MM.1S (cell line): Measurements from ENCODE around the gene TSPYL6.

Experiments used
- DNase-seq: peaks from one replicate; pipeline ENCODE4 v3.0.0-alpha.2; 2015
- H2AFZ ChIP-seq: fragments of 300-600 bp; sonication (generic); 2 replicates; pipeline ENCODE4 v1.6.0; 2016; ENCODE audit warnings: antibody characterized with exemption, low read length
- H3F3A ChIP-seq: fragments of 300-600 bp; sonication (generic); 2 replicates; pipeline ENCODE4 v1.6.1; 2016; ENCODE audit warnings: mild to moderate bottlenecking, antibody characterized with exemption, low read length, moderate library complexity, mixed read lengths; ENCODE audit not compliant: insufficient read depth
- H3K27ac ChIP-seq: fragments of 300-600 bp; sonication (generic); 2 replicates; pipeline ENCODE4 v1.5.1; 2016; ENCODE audit warnings: mild to moderate bottlenecking, low read length
- H3K27me3 ChIP-seq: fragments of 300-600 bp; sonication (generic); replicated peaks from 2 replicates; pipeline ENCODE4 v1.6.0; 2016; ENCODE audit warnings: low read length; ENCODE audit not compliant: insufficient read depth
- H3K36me3 ChIP-seq: fragments of 300-600 bp; sonication (generic); replicated peaks from 2 replicates; pipeline ENCODE4 v1.6.1; 2016; ENCODE audit warnings: mild to moderate bottlenecking, low read length, mixed read lengths; ENCODE audit not compliant: insufficient read depth
- H3K4me1 ChIP-seq: fragments of 300-600 bp; sonication (generic); 2 replicates; pipeline ENCODE4 v1.6.1; 2016; ENCODE audit warnings: low read length, mixed read lengths
- H3K4me2 ChIP-seq: fragments of 300-600 bp; sonication (generic); 2 replicates; pipeline ENCODE4 v1.6.0; 2016; ENCODE audit warnings: low read depth, low read length
- H3K4me3 ChIP-seq: fragments of 300-600 bp; sonication (generic); 2 replicates; pipeline ENCODE4 v1.5.1; 2016; ENCODE audit warnings: low read length, mixed read lengths
- H3K79me2 ChIP-seq: fragments of 300-600 bp; sonication (generic); 2 replicates; pipeline ENCODE4 v1.6.1; 2016; ENCODE audit warnings: mixed run types, low read length, mixed read lengths
- H3K9ac ChIP-seq: fragments of 300-600 bp; sonication (generic); 2 replicates; pipeline ENCODE4 v1.6.1; 2016; ENCODE audit warnings: low read length, mixed read lengths
- H3K9me2 ChIP-seq: fragments of 300-600 bp; sonication (generic); replicated peaks from 2 replicates; pipeline ENCODE4 v1.6.1; 2016; ENCODE audit warnings: mild to moderate bottlenecking, low read length, mixed read lengths; ENCODE audit not compliant: insufficient read depth
- H3K9me3 ChIP-seq: fragments of 300-600 bp; sonication (generic); replicated peaks from 2 replicates; pipeline ENCODE4 v1.6.1; 2016; ENCODE audit warnings: mild to moderate bottlenecking, low read length, mixed read lengths; ENCODE audit not compliant: insufficient read depth
- H4K20me1 ChIP-seq: fragments of 300-600 bp; sonication (generic); 2 replicates; pipeline ENCODE4 v1.6.1; 2016; ENCODE audit warnings: mild to moderate bottlenecking, low read length, moderate library complexity, mixed read lengths; ENCODE audit not compliant: insufficient read depth
- CTCF ChIP-seq: fragments of 300-600 bp; sonication (generic); IDR thresholded peaks from 2 replicates; pipeline ENCODE4 v1.5.1; 2016; ENCODE audit warnings: antibody characterized with exemption, low read length, mixed read lengths
- EZH2 ChIP-seq: fragments of 300-600 bp; sonication (generic); optimal IDR thresholded peaks from 2 replicates; pipeline ENCODE3; 2017; ENCODE audit warnings: low read depth, mild to moderate bottlenecking, antibody characterized with exemption, low read length, mixed read lengths
- EZH2phosphoT487 ChIP-seq: fragments of 300-600 bp; sonication (generic); IDR thresholded peaks from 2 replicates; pipeline ENCODE4 v1.6.1; 2018; ENCODE audit warnings: antibody characterized with exemption, low read length

Gene TSPYL6

DNA sequence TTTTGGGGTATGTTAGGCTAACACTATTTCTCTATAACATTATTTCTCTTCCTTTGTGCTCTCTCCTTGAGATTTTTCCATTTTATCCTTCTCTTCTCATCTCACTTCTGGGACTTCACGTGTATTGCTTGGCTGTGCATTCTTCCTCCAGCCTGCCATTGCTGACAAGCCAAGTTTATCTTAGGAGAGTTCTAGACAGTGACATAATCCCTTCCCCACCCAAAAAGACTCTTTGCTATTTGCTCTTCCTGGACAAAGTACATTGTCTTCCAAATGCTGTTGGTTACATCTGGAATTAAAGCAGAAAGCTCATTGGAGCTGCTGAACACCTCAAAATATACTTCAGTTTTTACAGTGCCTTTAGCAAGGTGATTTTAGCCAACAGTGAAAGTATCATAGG lies 8.9 kb downstream of the TSPYL6 start:
- no peaks in the 10 kb centered on the region for H3K79me2 ChIP-seq
- H3K36me3 ChIP-seq, result no peaks in the 10 kb centered on the region
- DNase-seq, result no peak
- H3K27ac ChIP-seq, result no peak overlapping the region
- H3K4me3 ChIP-seq, result no peak overlapping the region
- no peaks in the 10 kb centered on the region for H3K27me3 ChIP-seq
- no peaks in the 10 kb centered on the region for H4K20me1 ChIP-seq
- no peaks in the 10 kb centered on the region for H3K9me2 ChIP-seq
- no peak for TF ChIP-seq EZH2
- no peak for TF ChIP-seq EZH2phosphoT487
- TF ChIP-seq CTCF, result no peak
- no peak overlapping the region for H3K4me2 ChIP-seq
- no peak overlapping the region for H2AFZ ChIP-seq
- H3F3A ChIP-seq, result no peaks in the 10 kb centered on the region
- H3K4me1 ChIP-seq, result no peaks in the 10 kb centered on the region
- H3K9me3 ChIP-seq, result no peaks in the 10 kb centered on the region
- H3K9ac ChIP-seq, result no peak overlapping the region

DNA sequence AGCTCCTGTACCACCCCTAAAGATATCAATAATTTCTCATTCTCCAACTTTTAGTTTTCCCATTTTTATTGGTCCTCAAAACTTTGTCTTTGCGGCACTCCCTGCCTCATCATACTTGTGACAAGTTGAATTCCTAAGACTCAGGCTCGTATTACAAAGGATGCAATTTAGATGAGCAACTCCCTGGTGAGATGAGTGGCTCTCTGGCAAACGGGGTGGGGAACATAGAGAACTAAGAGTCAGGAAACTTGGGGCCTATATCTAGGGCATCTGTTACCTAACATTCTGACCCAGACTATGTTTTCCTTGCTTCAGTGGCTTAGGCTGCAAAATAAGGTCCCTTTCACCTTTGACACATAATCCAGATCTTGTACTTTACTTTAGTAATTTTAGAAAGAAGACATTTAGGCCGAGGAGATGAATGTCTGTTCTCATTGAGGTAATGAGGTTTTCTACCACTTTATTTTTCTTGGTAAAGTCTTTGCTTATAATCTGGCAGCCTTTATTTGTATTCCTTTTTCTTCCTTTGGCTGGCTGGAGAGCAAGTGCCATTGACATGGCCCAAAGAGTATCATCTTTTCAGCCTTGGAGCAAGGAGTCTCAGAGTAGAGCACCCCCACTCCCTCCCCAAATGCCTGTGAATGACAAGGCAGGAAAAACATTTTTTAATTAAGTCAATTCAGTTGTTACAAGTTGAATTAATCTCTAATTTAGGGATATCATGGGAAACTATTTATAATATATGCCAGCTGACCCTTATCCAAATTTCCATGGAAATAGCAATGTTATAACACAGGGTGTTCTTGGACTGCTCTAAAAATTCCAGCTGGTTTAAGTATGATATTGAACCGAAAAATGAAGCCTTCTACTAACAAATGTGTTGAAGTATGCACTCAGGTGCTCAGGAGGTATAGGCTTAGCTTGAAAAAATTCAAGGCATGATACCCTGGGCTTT lies 15.2 kb downstream of the TSPYL6 start:
- Histone ChIP-seq H3K4me3 (no peak overlapping the region), H3K4me1 (no peaks in the 10 kb centered on the region), H3K4me2 (no peak overlapping the region), H3K36me3 (no peaks in the 10 kb centered on the region), H4K20me1 (no peaks in the 10 kb centered on the region), H2AFZ (no peak overlapping the region), H3K9me2 (no peaks in the 10 kb centered on the region), H3K9ac (no peak overlapping the region), H3K79me2 (no peaks in the 10 kb centered on the region), H3K9me3 (no peaks in the 10 kb centered on the region), H3K27ac (no peak overlapping the region), H3K27me3 (no peaks in the 10 kb centered on the region), H3F3A (no peaks in the 10 kb centered on the region)
- DNase-seq, result no peak
- TF ChIP-seq EZH2 (no peak), EZH2phosphoT487 (no peak), CTCF (no peak)

GRCh38 chr2:54239427-54239826 lies 16.6 kb downstream of the TSPYL6 start:
- TF ChIP-seq EZH2 (no peak), EZH2phosphoT487 (no peak), CTCF (no peak)
- Histone ChIP-seq H3K9me2 (no peaks in the 10 kb centered on the region), H2AFZ (no peak overlapping the region), H3K9ac (no peak overlapping the region), H4K20me1 (no peaks in the 10 kb centered on the region), H3K4me1 (no peaks in the 10 kb centered on the region), H3K4me3 (no peak overlapping the region), H3K27ac (no peak overlapping the region), H3K79me2 (no peaks in the 10 kb centered on the region), H3F3A (no peaks in the 10 kb centered on the region), H3K36me3 (no peaks in the 10 kb centered on the region), H3K4me2 (no peak overlapping the region), H3K27me3 (no peaks in the 10 kb centered on the region), H3K9me3 (no peaks in the 10 kb centered on the region)
- DNase-seq, result no peak
